Uterus (tissue), 4 donors: ENCODE results near the gene ATP13A3. TPM values are rescaled to one million over a fixed set of nuclear protein-coding genes. Genes with fewer than 3 reads are reported as not detected.

Experiments used
- DNase-seq, 2 donors: peaks; one replicate each; pipeline ENCODE4 v3.0.0-alpha.2; 2019 to 2020
- H3K27ac ChIP-seq, 2 donors: fragments of 200-600 bp; sonication (generic); 1 replicate in 1 of 2; 2 replicates in 1 of 2; pipeline ENCODE4 v1.5.1; 2016 to 2018
- H3K27me3 ChIP-seq, 2 donors: fragments of 200-600 bp; sonication (generic); one replicate each; pipeline ENCODE4 v1.5.1; 2018 to 2019; ENCODE audit warnings: control low read depth in 1 of 2
- H3K36me3 ChIP-seq, 2 donors: fragments of 200-600 bp; sonication (generic); one replicate each; pipeline ENCODE4 v1.5.1; 2019; ENCODE audit warnings: control low read depth in 1 of 2
- H3K4me1 ChIP-seq, 2 donors: fragments of 200-600 bp; sonication (generic); one replicate each; pipeline ENCODE4 v1.5.1; 2018 to 2019; ENCODE audit warnings: control low read depth in 1 of 2
- H3K4me3 ChIP-seq, 2 donors: fragments of 200-600 bp; sonication (generic); 1 replicate in 1 of 2; 2 replicates in 1 of 2; pipeline ENCODE4 v1.5.1; 2018 to 2019; ENCODE audit warnings: mild to moderate bottlenecking in 1 of 2
- H3K9me3 ChIP-seq, 2 donors: fragments of 200-600 bp; sonication (generic); one replicate each; pipeline ENCODE4 v1.5.1; 2019; ENCODE audit warnings: control low read depth in 1 of 2
- CTCF ChIP-seq, 4 experiments: fragments of 200-600 bp in 2 of 4; fragments of 450-650 bp in 2 of 4; sonication (generic) in 2 of 4; IDR thresholded peaks; one replicate each; pipeline ENCODE4 v1.5.1; 2016 to 2019; ENCODE audit warnings: antibody characterized with exemption in 4 of 4, mild to moderate bottlenecking in 2 of 4, moderate library complexity in 1 of 4
- POLR2A ChIP-seq, 2 donors: fragments of 450-650 bp; IDR thresholded peaks; one replicate each; pipeline ENCODE4 v1.6.1; 2016; ENCODE audit warnings: antibody characterized with exemption in 2 of 2, mild to moderate bottlenecking in 1 of 2, moderate library complexity in 1 of 2
- intact Hi-C: fragments of 100-400 bp; cut with DNase I; formaldehyde crosslinking; loops from one replicate; pipeline ENCODE4 v1.15.1; 2023; ENCODE audit warnings: low total_unique reads
- total RNA-seq, 4 donors: library from RNA; depleted of rRNA in 3 of 4; stranded (reverse); fragments of >200 nt in 3 of 4; gene quantifications; one replicate each; pipeline versions ENCODE4 v1.1.0 to v1.2.4, GENCODE V29; 2014 to 2023
- donor health status: DM: yes; HTN: yes; CAD: no.

ATP13A3 gene
- total RNA-seq, 4 donors from 2014 or later, result 43.3 to 148 (median 82.9) TPM

GRCh38 chr3:194446172-194446571 is 40.6 kb downstream of the ATP13A3 start:
- H3K27ac ChIP-seq, result no peak overlapping the region
- no peaks in the 10 kb centered on the region for H3K9me3 ChIP-seq
- H3K36me3 ChIP-seq, result no peaks in the 10 kb centered on the region
- DNase-seq, result no peak
- intact Hi-C loops, result no loop called here
- H3K4me3 ChIP-seq, result no peak overlapping the region
- no peaks in the 10 kb centered on the region for H3K27me3 ChIP-seq
- TF ChIP-seq POLR2A (IDR thresholded peaks at IDR 0.05) (no peak), CTCF (IDR thresholded peaks at IDR 0.05) (no peak)
- H3K4me1 ChIP-seq, result no peaks in the 10 kb centered on the region

GRCh38 chr3:194443901-194444300 is 42.9 kb downstream of the ATP13A3 start:
- H3K36me3 ChIP-seq, result no peaks in the 10 kb centered on the region
- H3K4me1 ChIP-seq, result no peaks in the 10 kb centered on the region
- intact Hi-C loops, result no loop called here
- H3K27ac ChIP-seq, result no peak overlapping the region
- no peak overlapping the region for H3K4me3 ChIP-seq
- no peaks in the 10 kb centered on the region for H3K27me3 ChIP-seq
- no peaks in the 10 kb centered on the region for H3K9me3 ChIP-seq
- no peak for DNase-seq
- TF ChIP-seq CTCF (IDR thresholded peaks at IDR 0.05) (no peak), POLR2A (IDR thresholded peaks at IDR 0.05) (no peak)

- Histone ChIP-seq H3K36me3 (no peaks in the 10 kb centered on the region), H3K27me3 (no peaks in the 10 kb centered on the region), H3K4me1 (no peaks in the 10 kb centered on the region), H3K4me3 (no peak overlapping the region), H3K9me3 (no peaks in the 10 kb centered on the region), H3K27ac (peak overlapping the region in 1 of 2 donors; percentile 10)
- intact Hi-C loops, result no loop called here
- DNase-seq, result no peak
- no peak for TF ChIP-seq CTCF (IDR thresholded peaks at IDR 0.05)
- no peak for TF ChIP-seq POLR2A (IDR thresholded peaks at IDR 0.05)
These were observed 46.0 kb downstream of the ATP13A3 start for GRCh38 chr3:194440756-194441155.

- Histone ChIP-seq H3K27me3 (no peaks in the 10 kb centered on the region), H3K9me3 (no peaks in the 10 kb centered on the region), H3K4me1 (no peaks in the 10 kb centered on the region), H3K36me3 (no peaks in the 10 kb centered on the region), H3K4me3 (no peak overlapping the region), H3K27ac (peak overlapping the region in 1 of 2 donors; percentile 16)
- intact Hi-C loops, result no loop called here
- no peak for DNase-seq
- no peak for TF ChIP-seq CTCF (IDR thresholded peaks at IDR 0.05)
- TF ChIP-seq POLR2A (IDR thresholded peaks at IDR 0.05), result no peak
These were observed 46.8 kb downstream of the ATP13A3 start for GRCh38 chr3:194439881-194440550.

GRCh38 chr3:194434503-194434902 is 52.3 kb downstream of the ATP13A3 start:
- no peaks in the 10 kb centered on the region for H3K27me3 ChIP-seq
- no peaks in the 10 kb centered on the region for H3K9me3 ChIP-seq
- H3K4me1 ChIP-seq, result no peaks in the 10 kb centered on the region
- DNase-seq, result no peak
- H3K4me3 ChIP-seq, result no peak overlapping the region
- H3K27ac ChIP-seq, result no peak overlapping the region
- intact Hi-C loops, result no loop called here
- TF ChIP-seq POLR2A (IDR thresholded peaks at IDR 0.05) (no peak), CTCF (IDR thresholded peaks at IDR 0.05) (no peak)
- H3K36me3 ChIP-seq, result no peaks in the 10 kb centered on the region
